H1 (cell line): Measurements from ENCODE around the gene CNNM1. TPM values are rescaled to one million over a fixed set of nuclear protein-coding genes. Genes with fewer than 3 reads are reported as not detected.

Source experiments
- CBX5 ChIP-seq: fragments of 300-800, 300-1000 bp; sonication (generic); IDR thresholded peaks from 2 replicates; pipeline ENCODE4 v1.7.1; 2016; ENCODE audit warnings: antibody characterized with exemption, low read length, low read depth
- CBX8 ChIP-seq: fragments of 300-800, 300-1000 bp; sonication (generic); IDR thresholded peaks from 2 replicates; pipeline ENCODE4 v1.7.1; 2016; ENCODE audit warnings: low read depth, low read length, borderline replicate concordance
- HDAC6 ChIP-seq: IDR thresholded peaks from one replicate; pipeline ENCODE4 v1.7.1; 2012; ENCODE audit warnings: low read depth, mild to moderate bottlenecking, inconsistent platforms, low read length, moderate library complexity
- MAFK ChIP-seq: IDR thresholded peaks from 2 replicates; pipeline ENCODE4 v1.6.1; 2012; ENCODE audit warnings: low read depth, mild to moderate bottlenecking, improper control_type of control experiment, low read length
- NRF1 ChIP-seq: IDR thresholded peaks from 2 replicates; pipeline ENCODE4 v1.6.1; 2011; ENCODE audit warnings: mild to moderate bottlenecking, low read depth, low read length, improper control_type of control experiment
- SP4 ChIP-seq: IDR thresholded peaks from 2 replicates; pipeline ENCODE4 v1.6.1; 2012; ENCODE audit warnings: low read length, inconsistent platforms
- TEAD4 ChIP-seq: IDR thresholded peaks from 2 replicates; pipeline ENCODE4 v1.6.1; 2012; ENCODE audit warnings: low read depth, low read length, inconsistent platforms, mixed read lengths
- polyA plus RNA-seq, 7 experiments: library from polyadenylated mRNA; depleted of rRNA in 3 of 7; stranded (reverse) in 5 of 7; unstranded in 2 of 7; fragments of >200 nt in 5 of 7; fragments of 200-250 nt in 2 of 7; gene quantifications; 1 replicate in 5 of 7; 2 replicates in 1 of 7; 4 replicates in 1 of 7; pipeline versions ENCODE4 v1.2.1 to v1.2.3, GENCODE V29; 2011 to 2013; ENCODE audit warnings: missing spikeins in 2 of 7, mixed read lengths in 2 of 7
- total RNA-seq: library from RNA; stranded (reverse); fragmentation: NEBNext Ultra II Directional; extraction: Animal tissue kit (Norgen Biotek cat#: 25700); gene quantifications from 2 replicates; pipeline ENCODE4 v1.2.1, GENCODE V29; 2021

The CNNM1 gene
- total and polyA plus RNA-seq, 2 of the 8 experiments (the other 6 are each of a cell fraction or from before 2014, with no cell fraction given) = 0.74 to 0.92 TPM

- TF ChIP-seq CBX8 = no peak
- no peak for TF ChIP-seq NRF1
- TF ChIP-seq MAFK = no peak
- no peak for TF ChIP-seq CBX5
- no peak for TF ChIP-seq SP4
- TF ChIP-seq HDAC6 = no peak
- no peak for TF ChIP-seq TEAD4
These were observed 53.0 kb downstream of the CNNM1 start (continued) for GRCh38 chr10:99382176-99382575.
